ENCODE data around the gene THBS4. TPM values are rescaled to one million over a fixed set of nuclear protein-coding genes. Genes with fewer than 3 reads are reported as not detected.

The THBS4 gene
- 0.28 and 1.4 TPM in 2 replicates for total RNA-seq

- DNase-seq = no peak
These were observed at the start of gene THBS4 for GRCh38 chr5:80034962-80035821. Gene THBS4 (plus strand): TSS chr5:80035348. CDS start chr5:80035538, 190 bp downstream.

GRCh38 chr5:79986260-79986659, 48.9 kb upstream of the THBS4 start:
- no peak for DNase-seq

- DNase-seq = no peak
These were observed 44.9 kb upstream of the THBS4 start for GRCh38 chr5:79990205-79990597.

GRCh38 chr5:79990598-79991507, 44.3 kb upstream of the THBS4 start, which contains the start of gene MTX3:
Gene MTX3 (minus strand): TSS chr5:79991262. CDS start chr5:79991238, 24 bp downstream.
- DNase-seq = peak; percentile 75

GRCh38 chr5:79992891-79993657, 42.1 kb upstream of the THBS4 start:
- no peak for DNase-seq

GRCh38 chr5:79999722-80000121, 35.4 kb upstream of the THBS4 start:
- DNase-seq = no peak

- DNase-seq = no peak
These were observed 32.5 kb upstream of the THBS4 start for GRCh38 chr5:80002677-80003076.

GRCh38 chr5:80008995-80009765, 26.0 kb upstream of the THBS4 start:
- DNase-seq = no peak

- no peak for DNase-seq
These were observed 24.3 kb upstream of the THBS4 start for GRCh38 chr5:80010754-80011392.

GRCh38 chr5:80025069-80025468, 10.1 kb upstream of the THBS4 start:
- DNase-seq = no peak

- no peak for DNase-seq
These were observed 8.3 kb upstream of the THBS4 start for GRCh38 chr5:80026841-80027240.

- no peak for DNase-seq
These were observed 4.0 kb upstream of the THBS4 start for GRCh38 chr5:80031109-80031508.

- DNase-seq = no peak
These were observed 1.6 kb upstream of the THBS4 start for GRCh38 chr5:80033513-80033912.

GRCh38 chr5:80034559-80034958, 589 bp upstream of the THBS4 start:
- DNase-seq = no peak

GRCh38 chr5:80035839-80036238, 691 bp downstream of the THBS4 start:
- no peak for DNase-seq

- DNase-seq = no peak
These were observed 1.5 kb downstream of the THBS4 start for GRCh38 chr5:80036615-80037014.

- no peak for DNase-seq
These were observed 2.2 kb downstream of the THBS4 start for GRCh38 chr5:80037366-80037765.

- DNase-seq = no peak
These were observed 4.5 kb downstream of the THBS4 start for GRCh38 chr5:80039650-80040049.

- DNase-seq = no peak
These were observed 6.4 kb downstream of the THBS4 start for GRCh38 chr5:80041527-80041926.

- DNase-seq = no peak
These were observed 7.2 kb downstream of the THBS4 start for GRCh38 chr5:80042330-80042729.

GRCh38 chr5:80043187-80043586, 8.0 kb downstream of the THBS4 start:
- no peak for DNase-seq
